GM18526 (cell line): ENCODE data around the gene NUP107.

Source experiments
- POLR2A ChIP-seq: IDR thresholded peaks from 3 replicates; pipeline ENCODE4 v1.6.1; 2011; ENCODE audit not compliant: insufficient read length; ENCODE audit errors: extremely low read depth

Gene NUP107

DNA sequence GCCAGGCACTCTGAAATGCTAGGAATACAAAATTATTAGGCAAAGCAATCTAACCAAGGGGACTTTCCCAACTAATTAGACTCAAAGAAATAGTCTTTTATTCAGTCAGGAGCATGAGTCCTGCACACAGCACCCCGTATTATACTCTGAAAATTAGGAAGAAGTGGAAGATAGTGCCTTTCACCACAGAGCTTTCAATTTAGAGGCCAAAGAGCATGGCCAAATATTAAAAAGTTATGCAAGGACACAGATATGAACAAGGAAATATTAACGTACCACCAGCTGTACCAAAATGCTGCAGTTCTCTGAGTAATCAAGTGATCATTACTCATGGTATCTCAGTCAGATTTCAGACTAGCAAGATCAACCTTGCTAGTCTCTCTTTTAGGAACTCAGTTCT is 98.6 kb downstream of the NUP107 start:
- TF ChIP-seq POLR2A, result no peak

DNA sequence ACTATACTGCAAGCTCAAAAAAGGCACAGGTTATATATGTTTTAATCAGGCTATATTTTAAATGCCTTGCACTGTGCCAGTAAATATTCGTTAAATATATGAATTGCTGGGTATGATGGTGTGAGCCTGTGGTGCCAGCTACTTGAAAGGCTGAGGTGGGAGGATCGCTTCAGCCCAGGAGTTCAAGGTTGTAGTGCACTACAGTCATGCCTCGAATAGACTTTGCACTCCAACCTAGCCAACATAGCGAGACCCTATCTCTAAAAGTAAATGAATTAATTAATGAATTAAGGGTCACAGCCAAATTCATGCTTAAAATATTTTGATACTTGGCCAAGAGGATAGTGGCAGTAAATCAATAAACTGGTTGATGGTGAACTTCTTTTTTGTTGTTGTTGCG is 99.0 kb downstream of the NUP107 start:
- TF ChIP-seq POLR2A, result no peak

DNA sequence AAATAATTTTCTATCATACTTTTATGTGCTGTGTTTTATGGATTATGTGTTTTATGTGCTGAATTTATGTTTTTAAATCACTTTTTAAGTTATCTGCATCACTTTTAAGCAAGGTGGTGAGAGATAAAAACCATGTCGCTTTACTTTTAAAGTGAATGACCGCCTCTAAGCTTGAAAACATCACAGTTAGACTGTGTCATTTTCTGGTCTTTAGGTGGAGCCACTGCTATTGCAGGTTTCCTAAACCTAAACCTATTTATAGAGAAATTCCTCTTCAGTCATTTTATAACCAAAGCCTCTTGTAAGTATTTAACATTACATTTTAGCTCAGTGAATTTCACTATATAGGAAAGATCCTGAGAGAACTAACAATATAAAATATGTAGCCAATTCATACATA is 100.2 kb downstream of the NUP107 start:
- TF ChIP-seq POLR2A, result no peak

DNA sequence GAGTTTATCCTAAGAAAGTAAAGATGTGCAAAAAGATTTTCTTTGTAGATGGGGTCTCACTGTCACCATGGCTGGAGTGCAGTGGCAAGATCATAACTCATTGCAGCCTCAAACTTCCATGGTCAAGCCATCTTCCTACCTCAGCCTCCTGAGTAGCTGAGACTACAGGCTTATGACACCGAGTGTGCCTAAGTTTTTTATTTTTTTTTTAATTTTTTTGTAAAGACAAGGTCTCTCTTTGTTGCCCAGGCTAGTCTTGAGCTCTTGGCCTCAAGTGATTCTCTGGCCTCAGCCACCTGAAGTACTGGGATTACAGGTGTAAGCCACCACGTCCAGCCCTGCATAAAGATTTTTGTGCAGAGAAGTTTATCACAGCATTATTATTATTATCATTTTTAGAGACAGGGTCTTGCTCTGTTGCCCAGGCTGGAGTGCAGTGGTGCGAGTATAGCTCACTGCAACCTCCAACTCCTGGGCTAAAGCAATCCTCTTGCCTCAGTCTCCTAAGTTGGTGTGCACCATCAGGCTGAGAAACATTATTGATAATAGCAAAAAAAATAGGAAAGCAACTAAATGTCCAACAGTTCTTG is 101.9 kb downstream of the NUP107 start:
- TF ChIP-seq POLR2A, result no peak

DNA sequence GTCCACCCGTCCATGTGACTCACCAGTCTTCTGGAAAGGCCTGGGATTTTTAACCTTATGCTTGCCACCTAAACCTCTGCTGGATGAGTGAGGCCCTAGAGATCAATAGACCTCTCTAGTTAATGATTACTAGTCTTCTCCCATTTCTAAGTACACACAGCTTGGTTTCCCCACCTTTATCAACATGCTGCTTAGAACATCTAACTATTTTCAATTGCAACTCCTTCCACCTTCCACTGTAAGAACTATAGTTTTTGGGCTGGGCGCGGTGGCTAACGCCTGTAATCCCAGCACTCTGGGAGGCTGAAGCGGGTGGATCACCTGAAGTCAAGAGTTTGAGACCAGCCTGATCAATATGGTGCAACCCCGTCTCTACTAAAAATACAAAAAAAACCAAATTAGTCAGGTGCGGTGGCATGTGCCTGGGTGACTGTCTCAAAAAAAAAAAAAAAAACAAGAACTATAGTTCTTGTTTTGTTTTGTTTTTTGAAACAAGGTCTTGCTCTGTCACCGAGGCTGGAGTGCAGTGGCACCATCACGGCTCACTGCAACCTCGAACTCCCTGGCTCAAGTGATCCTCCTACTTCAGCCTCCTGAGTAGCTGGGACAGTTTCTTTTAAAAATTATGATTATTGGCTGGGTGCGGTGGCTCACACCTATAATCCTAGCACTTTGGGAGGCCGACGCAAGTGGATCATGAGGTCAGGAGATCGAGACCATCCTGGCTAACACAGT is 102.5 kb downstream of the NUP107 start:
- TF ChIP-seq POLR2A, result no peak

DNA sequence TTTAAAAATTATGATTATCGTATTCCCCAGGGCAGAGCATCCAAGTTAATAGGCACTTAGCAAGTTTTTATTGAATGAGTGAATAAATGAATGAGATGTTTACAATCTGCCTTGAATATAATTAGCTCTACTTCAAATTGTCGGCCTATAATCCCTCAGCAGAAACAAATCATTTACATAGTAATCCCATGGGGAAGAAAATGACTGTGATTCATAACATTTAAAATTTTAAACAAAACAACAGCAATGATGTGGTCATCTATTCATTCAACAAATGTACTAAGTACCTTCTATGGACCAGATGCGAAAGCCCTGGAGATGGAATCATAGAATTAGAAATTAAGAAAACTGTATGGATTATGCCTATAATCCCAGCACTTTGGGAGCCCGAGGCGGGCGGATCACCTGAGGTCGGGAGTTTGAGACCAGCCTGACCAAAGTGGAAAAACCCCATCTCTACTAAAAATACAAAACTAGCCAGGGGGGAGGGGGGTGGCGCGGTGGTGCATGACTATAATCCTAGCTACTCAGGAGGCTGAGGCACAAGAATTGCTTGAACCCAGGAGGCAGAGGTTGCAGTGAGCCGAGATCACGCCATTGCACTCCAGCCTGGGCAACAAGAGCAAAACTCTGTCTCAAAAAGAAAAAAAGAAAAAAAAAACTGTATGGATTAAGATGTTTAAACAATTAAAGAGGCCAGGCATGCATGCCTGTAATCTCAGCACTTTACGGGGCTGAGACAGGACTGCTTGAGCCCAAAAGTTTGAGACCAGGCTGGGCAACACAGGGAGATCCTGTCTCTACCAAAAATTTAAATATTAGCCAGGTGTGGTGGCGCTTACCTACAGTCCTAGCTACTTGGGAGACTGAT is 103.5 kb downstream of the NUP107 start:
- no peak for TF ChIP-seq POLR2A

DNA sequence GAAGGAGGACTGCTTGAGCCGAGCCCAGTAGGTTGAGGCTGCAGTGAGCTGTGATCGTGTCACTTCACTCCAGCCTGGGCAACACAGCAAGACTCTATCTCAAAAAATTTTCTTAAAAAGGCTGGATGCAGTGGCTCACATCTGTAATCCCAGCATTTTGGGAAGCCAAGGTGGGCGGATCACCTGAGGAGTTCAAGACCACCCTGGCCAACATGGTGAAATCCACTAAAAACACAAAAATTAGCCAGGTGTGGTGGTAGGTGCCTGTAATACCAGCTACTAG is 104.1 kb downstream of the NUP107 start:
- no peak for TF ChIP-seq POLR2A

DNA sequence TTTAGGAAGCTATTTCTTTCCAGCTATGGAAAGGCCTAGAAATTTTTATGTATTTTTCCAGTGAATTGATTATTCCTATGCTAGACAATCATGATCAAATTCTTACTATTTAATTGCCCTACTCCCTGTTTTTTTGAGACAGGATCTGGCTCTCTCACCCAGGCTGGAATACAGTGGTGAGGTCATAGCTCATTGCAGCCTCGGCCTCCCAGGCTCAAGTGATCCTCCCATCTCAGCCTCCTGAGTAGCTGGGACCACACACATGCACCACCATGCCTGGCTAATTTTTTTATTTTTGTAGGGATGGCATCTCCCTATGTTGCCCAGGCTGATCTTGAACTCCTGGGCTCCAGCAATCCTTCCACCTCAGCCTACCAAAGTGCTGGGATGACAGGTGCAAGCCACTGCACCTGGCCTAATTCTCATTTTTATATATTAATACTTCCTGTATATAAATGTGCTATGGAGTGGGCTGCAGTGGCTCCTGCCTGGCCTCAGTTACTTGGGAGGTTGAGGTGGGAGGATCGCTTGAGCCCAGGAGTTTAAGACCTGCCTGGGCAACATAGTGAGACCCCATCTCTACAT is 105.2 kb downstream of the NUP107 start:
- TF ChIP-seq POLR2A, result no peak

DNA sequence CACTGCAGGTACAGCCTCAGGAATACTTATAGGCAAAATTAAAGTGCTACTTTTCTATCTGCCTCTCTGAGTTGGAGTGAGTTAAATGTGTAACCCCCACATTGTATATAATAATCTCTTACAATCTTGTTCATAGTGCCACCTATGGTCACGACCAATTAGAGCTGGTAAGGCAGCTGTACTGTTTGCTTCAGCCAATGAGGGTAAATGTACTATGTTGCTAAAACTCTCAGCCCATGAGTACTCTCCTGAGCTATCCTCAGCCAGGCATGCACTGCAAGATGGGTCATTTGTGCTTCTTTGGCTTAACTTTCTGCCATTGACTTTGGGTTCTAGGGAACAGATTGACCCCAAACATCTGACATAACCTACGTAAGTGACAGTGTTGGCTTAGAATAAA is 106.2 kb downstream of the NUP107 start:
- TF ChIP-seq POLR2A, result no peak

DNA sequence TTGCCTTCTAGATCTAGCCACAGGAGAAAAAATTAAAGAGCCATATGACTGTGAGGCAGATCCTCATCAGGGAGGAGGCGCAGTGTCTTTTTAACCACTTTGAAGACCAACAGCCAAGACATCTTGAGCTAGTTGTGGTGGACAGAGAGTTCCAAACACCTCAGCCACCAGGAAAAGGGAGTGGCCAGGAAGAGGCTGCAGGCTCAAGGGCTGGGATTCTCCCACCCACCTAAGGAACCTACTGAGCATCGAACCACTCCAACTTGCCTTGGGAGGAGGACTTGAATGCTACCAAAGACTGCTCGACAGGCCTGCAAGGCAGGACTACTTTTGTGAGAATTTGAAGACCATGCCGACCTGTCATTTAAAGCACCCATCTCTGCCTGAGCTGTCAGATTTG is 106.7 kb downstream of the NUP107 start:
- TF ChIP-seq POLR2A, result no peak

DNA sequence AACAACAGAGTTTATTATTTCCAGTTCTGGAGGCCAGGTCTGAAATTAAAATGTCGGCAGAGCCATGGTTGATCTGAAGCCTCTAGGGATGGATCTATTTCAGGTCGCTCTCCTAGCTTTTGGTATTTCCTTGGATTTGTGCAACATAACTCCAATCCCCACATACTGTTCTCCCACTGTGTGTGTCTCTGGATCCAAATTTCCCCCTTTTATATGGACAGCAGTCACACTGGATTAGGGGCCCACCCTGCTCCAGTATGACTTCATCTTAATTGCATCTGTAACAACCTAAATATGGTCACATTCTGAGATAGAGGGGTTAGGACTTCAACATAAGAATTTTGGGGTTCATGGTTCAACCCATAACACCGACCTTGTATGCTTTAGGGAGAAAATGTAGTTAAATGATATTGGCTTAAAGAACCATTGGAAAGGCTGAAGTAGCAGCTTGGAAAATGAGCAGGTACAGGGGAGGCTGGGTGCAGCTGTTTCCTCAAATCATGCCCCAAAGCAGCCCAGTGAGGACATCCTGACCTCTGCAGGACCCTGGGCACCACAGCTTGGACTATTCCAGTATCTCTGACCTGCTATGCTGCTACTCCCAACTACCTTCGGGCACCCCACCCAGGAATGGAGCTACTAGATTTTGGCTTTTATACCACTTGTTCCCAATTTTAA is 107.3 kb downstream of the NUP107 start:
- TF ChIP-seq POLR2A, result no peak

DNA sequence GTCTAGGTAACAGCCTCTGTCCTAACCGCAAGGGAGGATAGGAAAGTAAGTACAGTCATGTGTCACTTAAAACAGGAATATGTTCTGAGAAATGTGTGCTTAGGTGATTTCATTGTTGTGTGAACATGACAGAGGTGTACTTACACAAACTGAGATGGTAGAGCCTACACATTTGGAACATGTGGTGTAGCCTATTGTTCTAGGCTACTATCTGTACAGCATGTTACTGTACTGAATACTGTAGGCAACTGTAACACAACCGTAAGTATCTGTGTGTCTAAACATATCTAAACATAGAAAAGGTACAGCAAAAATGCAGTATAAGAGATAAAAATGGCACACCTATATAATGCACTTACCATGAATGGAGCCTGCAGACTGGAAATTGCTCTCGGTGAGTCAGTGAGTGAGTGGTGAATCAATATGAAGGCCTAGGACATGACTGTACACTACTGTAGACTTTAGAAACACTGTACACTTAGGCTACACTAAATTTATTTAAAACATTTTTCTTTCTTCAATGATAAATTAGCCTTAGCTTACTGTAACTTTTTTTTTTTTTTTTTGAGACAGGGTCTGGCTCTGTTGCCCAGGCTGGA is 108.0 kb downstream of the NUP107 start:
- TF ChIP-seq POLR2A, result no peak
